HG03196 (cell line): Measurements from ENCODE around the gene TPR.

Experiments
- ATAC-seq: cut with Tn5 transposase; IDR thresholded peaks from one replicate; pipeline ENCODE4 v1.9.1; 2021; ENCODE audit not compliant: unreplicated experiment

The TPR gene

GRCh38 chr1:186330758-186331157 is 44.3 kb downstream of the TPR start:
- no peak for ATAC-seq

DNA sequence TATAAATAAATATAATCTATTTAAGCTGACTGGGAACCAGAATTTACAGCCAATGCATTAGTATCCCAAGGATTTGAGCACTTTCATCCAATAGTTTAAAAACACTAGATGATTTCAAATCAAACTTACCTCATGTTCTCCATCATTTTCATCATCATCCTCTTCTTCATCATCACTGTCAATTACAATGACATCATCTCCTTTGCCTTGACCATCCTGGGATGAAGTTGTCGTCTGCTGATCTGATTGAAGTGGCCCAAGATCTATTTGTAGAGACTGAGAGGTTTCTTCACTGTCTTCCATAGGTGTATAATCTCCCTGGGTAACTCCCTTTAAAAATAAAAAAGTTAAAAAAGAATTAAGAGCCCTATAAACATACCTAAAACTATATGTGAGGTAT is 47.7 kb downstream of the TPR start:
- no peak for ATAC-seq

GRCh38 chr1:186326009-186326408 is 49.0 kb downstream of the TPR start:
- ATAC-seq = no peak

DNA sequence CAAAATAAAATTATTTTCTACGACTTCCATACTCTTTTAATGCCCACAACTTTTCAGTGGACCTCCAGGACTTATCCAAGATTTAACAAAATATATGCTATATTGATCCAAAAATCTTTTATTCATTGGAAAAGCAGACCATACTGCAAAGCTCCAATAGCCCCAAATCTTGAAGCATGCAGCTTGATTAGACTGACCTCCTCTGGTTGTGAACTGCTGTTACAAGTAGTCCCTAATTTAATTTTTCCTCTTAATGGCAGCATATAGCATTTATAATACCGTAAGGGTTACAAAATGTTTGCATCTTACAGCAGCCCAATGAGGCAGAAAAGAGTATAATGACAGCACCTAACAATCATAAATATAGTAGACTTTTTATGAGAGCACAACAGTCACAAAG is 49.8 kb downstream of the TPR start:
- no peak for ATAC-seq

- ATAC-seq = no peak
Observed at GRCh38 chr1:186323865-186324264, 51.2 kb downstream of the TPR start.

GRCh38 chr1:186315570-186315969 is 59.5 kb downstream of the TPR start:
- no peak for ATAC-seq

GRCh38 chr1:186311375-186312051 is 63.5 kb downstream of the TPR start:
- ATAC-seq = no peak

GRCh38 chr1:186310307-186310706 is 64.7 kb downstream of the TPR start:
- ATAC-seq = no peak

DNA sequence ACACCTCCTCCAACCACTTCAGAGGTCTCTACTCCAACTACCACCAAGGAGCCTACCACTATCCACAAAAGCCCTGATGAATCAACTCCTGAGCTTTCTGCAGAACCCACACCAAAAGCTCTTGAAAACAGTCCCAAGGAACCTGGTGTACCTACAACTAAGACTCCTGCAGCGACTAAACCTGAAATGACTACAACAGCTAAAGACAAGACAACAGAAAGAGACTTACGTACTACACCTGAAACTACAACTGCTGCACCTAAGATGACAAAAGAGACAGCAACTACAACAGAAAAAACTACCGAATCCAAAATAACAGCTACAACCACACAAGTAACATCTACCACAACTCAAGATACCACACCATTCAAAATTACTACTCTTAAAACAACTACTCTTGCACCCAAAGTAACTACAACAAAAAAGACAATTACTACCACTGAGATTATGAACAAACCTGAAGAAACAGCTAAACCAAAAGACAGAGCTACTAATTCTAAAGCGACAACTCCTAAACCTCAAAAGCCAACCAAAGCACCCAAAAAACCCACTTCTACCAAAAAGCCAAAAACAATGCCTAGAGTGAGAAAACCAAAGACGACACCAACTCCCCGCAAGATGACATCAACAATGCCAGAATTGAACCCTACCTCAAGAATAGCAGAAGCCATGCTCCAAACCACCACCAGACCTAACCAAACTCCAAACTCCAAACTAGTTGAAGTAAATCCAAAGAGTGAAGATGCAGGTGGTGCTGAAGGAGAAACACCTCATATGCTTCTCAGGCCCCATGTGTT is 66.6 kb downstream of the TPR start:
- no peak for ATAC-seq

DNA sequence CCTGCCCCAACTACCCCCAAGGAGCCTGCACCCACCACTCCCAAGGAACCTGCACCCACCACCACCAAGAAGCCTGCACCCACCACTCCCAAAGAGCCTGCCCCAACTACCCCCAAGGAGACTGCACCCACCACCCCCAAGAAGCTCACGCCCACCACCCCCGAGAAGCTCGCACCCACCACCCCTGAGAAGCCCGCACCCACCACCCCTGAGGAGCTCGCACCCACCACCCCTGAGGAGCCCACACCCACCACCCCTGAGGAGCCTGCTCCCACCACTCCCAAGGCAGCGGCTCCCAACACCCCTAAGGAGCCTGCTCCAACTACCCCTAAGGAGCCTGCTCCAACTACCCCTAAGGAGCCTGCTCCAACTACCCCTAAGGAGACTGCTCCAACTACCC is 67.6 kb downstream of the TPR start:
- no peak for ATAC-seq

DNA sequence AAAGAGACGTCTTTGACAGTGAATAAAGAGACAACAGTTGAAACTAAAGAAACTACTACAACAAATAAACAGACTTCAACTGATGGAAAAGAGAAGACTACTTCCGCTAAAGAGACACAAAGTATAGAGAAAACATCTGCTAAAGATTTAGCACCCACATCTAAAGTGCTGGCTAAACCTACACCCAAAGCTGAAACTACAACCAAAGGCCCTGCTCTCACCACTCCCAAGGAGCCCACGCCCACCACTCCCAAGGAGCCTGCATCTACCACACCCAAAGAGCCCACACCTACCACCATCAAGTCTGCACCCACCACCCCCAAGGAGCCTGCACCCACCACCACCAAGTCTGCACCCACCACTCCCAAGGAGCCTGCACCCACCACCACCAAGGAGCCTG is 68.5 kb downstream of the TPR start:
- ATAC-seq = no peak

DNA sequence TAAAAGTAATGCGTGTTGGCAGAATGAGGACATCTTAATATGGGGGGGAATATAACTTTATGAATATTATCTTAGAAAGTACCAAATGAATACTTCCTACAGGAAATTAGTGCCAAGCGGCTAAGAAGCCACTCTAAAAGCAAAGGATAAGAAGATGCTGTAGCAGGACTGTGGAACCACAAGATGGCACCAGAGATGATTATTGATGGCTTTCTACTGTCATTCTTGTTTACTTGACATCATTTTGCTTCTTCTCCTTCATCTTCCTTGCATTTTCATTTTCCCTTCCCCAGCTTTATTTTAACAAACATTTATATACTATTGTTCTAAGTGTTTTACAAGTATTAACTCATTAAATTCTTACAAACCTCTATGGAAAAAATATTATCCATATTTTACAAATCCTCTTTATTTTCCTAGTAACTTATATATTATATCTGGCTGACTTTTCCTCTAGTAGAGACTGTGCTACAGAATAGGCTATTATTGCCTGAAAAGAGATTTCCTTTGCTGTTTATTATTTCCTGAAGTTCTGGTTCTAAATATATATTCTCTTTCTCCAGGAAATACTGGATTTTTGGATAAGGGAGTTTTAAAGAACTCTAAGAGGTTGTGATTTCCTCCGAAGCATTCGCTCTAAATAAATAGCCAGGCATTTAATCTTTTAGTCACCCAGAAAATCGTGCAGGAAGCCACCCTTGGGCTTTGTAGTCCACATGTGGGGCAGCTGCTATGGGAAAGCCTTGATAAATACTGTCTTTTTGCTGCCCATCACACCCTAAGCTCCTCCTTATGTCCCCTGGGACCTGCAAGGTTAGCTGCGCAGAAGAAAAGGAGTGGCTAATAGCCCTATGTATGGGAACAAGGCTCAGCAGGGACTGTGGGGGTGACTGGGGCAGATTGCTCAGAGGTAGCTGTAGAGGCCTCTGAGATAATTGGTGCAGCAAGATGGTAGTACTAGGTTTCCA is 69.8 kb downstream of the TPR start:
- ATAC-seq = peak; percentile 81

DNA sequence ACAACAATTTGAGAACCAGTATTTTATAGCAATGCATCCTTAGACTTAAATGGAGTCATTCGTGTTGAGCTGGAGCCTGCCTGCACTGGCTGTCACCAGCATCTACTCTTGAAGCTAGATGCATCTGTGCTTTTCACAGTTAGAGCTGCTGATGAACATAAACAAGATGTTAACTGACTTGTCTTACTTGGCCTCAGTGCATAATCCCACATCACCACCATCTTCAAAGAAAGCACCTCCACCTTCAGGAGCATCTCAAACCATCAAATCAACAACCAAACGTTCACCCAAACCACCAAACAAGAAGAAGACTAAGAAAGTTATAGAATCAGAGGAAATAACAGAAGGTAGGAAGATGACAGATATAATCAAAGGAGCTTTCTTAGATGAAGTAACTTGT is 71.1 kb downstream of the TPR start:
- no peak for ATAC-seq

- no peak for ATAC-seq
Observed at GRCh38 chr1:186302381-186302920, 72.6 kb downstream of the TPR start.

GRCh38 chr1:186301448-186301847 is 73.6 kb downstream of the TPR start:
- ATAC-seq = no peak

DNA sequence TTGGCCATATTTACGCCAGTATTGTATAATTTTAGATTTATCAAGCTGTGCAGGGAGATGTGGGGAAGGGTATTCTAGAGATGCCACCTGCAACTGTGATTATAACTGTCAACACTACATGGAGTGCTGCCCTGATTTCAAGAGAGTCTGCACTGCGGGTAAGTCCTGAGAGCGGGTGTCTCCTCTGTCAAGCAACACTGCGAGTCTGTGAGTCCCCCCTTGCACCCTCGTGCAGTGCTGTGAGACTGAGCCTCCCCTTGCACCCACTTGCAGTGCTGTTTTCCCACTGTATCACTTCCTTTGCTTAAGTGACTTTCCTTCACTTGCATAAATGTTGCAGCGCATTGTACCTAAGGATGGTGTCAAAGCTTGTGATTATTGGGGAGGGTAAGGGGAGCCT is 75.0 kb downstream of the TPR start:
- no peak for ATAC-seq

DNA sequence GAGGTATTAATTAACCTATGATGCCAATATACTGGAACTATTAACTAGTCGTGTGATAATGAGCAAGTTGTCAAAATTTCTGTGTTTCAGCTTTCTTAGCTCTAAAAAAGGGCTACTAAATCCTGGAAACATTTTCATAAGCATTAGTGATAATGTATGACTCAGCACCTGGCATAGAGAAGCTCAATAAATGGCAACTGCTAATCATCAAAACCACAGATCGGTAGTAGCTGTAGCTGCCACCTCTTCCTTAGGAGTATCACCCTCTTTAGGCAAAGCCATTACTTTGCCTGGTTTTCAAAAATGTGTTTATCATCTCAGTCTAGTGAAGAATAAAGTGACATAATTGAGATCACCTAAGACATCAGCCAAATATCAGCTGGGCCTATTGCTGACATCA is 75.5 kb downstream of the TPR start:
- no peak for ATAC-seq

DNA sequence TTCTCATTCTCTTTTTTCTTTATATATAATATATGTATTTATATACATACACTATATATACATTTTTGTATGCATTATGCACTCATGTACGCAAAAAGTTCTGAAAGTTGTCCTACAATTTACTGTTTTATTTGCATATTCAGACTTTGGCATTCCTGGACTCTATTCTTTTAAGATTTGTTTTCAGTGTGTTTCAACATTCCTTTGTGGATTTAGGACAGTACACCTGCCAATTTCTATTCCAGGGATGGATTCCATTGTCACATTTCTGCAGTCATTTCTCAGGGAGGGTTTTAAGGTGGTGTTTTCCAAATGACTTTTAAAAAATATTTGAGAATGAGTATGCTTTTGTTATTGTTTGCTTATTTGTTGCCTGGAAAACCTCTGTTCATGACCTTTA is 76.2 kb downstream of the TPR start:
- no peak for ATAC-seq

DNA sequence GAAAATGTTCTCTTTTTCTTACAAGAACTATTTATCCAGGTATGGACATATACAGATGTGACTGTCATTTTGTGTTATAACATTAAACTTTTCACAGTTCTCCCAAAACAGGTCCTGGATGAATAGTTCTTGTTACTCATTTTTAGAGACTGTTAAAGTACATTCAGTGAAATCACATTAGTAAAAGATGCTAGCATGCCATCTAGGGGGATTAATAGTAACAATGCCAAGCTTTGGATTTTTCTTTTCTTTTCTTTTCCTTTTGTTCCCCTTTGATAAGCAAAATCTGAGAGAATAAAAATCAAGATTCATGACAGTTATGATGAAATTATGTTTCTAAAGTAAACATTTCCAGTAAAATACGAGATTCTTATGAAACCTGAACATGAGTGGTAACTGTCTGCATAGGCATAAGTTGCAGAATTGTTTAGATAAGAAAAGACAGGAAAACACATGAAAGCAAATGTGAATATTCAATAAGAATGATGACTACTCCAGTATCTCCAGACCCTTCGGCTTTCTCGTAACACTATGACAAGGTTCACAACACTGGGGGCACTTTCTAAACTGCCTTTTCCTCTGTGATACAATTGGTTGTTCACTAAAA is 77.5 kb downstream of the TPR start:
- no peak for ATAC-seq

DNA sequence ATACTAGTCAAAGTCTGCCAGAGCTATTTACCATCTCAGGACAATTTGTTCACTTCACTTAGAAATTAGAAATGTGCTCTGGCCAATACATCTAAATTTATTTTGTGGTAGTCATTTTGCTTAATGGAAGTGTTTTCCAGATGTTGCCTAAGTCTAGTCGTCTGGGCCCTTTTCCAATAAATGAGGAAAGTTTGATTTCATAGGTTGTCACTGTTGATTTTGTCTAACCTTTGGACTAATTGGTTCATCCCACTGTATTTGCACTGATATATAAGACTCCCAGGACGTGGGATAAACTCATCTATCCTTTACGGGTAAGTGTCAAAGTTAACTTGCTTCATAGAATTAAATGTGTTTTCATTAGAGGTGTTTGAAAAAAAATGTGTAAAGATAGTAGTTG is 79.1 kb downstream of the TPR start, which contains the start of gene PRG4:
Gene PRG4 (plus strand): TSS at position 300 of the 400 bp plus-strand sequence.
- no peak for ATAC-seq

DNA sequence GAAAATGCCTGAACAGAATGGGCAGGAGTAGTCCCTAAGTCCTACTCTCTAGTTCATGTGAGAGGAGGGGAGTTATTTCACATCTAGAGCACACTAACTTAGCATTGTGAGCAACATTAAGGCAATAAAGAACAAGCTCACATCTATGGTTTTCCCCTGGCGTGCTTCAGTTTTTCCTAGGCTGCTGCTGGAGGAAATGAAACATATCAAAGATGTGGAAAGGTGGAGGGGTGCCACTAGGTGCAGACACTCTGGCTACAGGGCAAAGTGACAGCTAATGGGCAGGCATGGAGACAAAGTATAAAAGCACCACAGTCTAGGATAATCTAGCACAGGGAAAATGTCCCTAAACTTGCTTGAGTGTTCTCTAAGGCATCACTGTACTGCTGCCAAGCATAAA is 82.2 kb downstream of the TPR start:
- ATAC-seq = no peak
